NCI-H69 (cell line): ENCODE results near the gene SH3BP4.
A peak's percentile ranks its signal among the peaks of the same experiment; 100 is the strongest.
"Not testable (repeated sequence)": the region's sequence is repeated elsewhere in the genome, so short reads cannot be mapped to it uniquely, and the experiment has no call there.

Experiments used
- DNase-seq: peaks from one replicate; lab custom pipeline; 2025; lab: John Stamatoyannopoulos, UW

The SH3BP4 gene

DNA sequence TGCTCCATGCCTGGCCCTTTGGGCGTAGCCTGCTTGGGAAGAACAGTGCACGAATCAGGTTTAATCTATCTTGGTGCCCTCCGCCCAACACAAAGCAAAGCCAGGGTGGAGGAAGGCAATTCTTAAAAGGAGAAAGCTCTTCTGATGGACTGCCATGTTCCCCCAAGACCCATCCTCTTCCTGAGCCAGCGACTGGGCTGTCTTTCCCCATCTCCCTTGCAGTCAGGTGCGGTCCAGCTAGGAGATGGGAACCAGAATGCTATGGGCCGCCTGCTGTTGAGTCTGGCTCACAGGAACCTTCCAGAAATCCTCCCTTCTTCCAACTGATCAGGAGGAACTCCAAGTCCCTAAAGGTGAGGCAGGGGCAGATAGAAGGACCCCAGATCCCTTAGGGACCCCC, 105.0 kb downstream of the SH3BP4 start:
- no peak for DNase-seq

DNA sequence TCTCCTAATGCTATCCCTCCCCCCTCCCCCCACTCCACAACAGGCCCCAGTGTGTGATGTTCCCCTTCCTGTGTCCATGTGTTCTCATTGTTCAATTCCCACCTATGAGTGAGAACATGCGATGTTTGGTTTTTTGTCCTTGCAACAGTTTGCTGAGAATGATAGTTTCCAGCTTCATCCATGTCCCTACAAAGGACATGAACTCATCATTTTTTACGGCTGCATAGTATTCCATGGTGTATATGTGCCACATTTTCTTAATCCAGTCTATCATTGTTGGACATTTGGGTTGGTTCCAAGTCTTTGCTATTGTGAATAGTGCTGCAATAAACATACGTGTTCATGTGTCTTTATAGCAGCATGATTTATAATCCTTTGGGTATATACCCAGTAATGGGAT, 105.8 kb downstream of the SH3BP4 start:
- DNase-seq, result not testable (repeated sequence)

DNA sequence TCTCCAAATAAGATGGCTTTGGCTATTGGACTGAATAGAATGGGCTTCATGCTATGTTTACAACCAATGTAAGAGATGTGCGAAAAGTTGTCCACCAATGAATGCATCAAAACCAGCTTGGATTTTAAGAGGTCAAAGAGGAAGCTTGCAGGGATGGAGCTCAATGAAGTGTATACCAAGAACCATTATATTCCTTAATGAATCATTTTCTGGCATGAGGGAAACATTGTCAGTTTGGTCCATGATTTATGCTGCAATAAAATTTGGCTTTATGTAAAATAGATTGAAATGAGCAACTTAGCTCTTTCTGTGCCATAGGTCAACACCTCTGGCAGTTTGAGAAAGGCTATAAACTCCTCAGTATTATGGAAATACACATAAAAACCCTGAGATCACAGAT, 107.3 kb downstream of the SH3BP4 start:
- DNase-seq, result peak; percentile 29

DNA sequence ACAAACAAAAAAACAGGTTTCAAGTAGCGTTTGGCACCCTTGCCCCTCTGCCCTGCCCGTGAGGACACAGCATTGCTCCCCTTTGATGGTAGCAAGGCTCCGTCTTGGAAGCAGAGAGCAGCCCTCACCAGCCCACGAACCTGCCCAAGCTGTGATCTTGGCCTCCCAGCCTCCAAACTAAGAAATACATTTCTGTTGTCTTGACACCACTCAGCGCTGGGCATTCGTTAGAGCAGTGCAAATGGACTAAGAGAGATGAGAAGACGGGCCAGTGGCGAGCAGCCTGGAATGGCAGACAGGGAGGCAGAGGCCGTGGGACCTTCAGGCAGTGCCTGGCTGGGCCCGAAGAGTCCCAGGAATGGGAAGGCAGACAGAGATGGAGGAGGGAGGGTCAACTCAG, 109.8 kb downstream of the SH3BP4 start:
- no peak for DNase-seq

DNA sequence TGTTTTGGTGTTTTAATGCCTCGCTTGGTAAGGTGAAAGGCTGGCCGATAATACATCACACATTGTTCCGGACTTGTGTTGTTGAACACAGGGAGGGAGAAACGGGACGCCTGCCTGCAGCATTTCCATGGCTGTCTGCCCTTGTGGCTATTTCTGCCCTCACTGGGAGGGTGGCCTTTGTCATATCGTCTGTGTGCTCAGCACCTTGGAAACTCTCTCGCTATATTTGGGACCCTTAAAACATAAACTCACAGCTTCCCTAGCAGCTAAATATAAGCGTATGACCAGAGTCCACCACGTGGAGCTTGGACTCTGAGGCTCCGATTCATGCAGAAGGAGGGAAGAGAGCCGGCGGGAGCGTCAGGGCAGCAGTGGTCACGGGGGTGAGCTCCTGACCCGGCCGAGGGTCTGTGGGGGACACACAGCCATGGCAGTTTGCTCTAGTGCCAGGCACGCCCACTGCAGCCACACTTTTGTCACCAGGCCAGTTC, 111.7 kb downstream of the SH3BP4 start:
- no peak for DNase-seq

DNA sequence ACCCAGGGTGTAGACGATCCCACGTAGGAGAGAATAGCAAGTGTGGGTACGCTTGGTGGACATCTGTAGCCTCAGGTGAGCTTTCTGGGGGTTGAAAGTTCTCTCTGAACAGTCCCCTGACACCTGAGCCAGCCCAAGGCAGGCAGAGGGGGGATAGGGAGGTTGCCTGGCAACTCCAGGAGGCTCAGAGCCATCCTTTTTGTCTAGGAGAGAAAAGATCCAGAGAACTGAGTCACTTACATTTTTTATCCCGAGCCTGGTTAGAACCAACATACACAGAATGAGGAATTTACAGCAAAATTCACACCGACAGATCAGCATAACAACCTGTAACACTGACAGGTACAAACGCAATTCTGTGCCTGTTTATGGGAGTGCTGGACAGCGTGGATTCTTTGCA, 113.2 kb downstream of the SH3BP4 start:
- peak; percentile 2 for DNase-seq

DNA sequence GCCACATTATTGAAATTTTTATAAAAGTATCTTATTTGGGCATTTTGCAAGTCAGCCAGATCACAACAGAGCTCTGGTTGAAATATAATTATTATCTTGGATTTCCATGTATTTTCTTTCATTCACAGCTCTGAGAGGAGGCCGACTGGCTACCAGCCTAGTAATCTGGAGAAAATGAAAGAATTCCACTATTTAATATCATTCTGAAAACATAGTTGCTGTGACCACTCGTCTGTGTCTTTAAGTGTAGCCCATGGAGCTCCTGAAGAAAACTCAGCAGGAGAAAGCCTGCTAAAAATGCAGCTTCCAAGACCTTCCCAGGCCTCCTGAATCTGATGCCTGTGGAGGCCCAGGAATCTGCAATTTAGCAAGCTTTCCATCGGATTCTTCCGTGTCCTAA, 114.7 kb downstream of the SH3BP4 start:
- peak; percentile 48 for DNase-seq

DNA sequence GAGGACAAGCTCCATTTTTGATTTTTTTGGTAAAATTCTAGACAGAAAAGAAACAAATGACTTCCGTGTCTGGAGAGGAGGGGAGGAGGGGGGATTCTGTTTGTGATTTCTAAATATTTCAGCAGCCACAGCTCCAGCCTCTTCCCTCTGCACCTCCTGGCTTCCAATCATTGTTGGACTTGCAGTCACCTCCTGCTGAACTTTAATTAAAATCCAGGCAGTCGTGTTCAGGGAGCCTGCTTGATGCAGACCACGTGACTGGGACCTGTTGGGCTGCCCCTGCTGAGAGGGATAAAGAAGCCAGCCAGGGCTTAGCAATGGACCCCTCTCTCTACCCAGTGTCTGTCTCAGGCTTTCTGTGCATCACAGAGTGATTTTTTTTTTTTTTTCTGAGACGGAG, 115.1 kb downstream of the SH3BP4 start:
- peak; percentile 76 for DNase-seq

DNA sequence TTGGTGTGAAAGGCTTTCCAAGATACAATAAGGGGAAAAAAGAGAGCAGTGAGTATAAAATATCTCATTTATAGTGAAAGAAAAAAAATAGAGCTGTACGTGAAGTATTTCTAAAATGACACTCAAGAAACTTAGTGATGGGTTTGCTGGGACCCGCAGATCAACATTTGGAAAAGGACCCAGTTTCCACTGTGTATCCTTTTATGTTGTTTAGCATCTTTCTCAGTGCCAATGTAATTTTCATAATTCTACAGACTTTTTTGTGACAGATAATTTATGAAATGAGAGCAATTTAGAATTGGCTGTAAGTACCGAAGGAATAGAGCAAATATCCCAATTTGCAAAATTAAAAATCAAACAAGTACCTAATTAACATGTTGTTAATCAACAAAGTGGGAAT, 116.9 kb downstream of the SH3BP4 start:
- DNase-seq, result no peak

DNA sequence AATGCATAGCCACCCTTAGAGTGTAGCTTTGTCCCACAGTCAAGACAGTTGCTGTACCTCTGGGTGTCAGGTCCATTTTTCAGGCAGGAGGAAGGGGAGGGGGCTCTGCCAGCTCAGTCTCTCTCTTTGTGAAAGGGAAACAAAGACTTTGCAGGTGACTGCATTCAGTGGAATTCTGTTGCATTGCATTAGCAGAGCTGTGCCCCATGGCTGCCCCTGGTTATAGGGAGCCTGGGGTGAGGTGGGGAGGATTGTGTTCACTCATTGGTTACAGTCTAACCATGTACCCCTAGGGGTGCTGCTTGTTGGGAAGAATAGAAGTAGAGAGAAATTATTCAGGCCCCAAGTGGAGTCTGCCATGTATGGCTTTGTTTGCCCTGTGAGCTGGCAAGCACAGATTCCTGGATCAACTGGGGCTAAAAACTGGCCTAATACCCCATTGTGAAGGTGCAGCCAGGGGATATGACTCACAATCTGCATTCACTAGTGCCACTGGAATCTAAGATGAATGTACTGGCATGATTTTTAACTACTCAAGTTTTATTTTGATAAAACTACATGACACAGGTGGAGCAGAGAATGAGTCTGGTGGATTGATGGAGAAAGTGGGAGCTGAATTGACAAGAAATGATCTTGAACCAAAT, 118.4 kb downstream of the SH3BP4 start:
- peak; percentile 12 for DNase-seq

DNA sequence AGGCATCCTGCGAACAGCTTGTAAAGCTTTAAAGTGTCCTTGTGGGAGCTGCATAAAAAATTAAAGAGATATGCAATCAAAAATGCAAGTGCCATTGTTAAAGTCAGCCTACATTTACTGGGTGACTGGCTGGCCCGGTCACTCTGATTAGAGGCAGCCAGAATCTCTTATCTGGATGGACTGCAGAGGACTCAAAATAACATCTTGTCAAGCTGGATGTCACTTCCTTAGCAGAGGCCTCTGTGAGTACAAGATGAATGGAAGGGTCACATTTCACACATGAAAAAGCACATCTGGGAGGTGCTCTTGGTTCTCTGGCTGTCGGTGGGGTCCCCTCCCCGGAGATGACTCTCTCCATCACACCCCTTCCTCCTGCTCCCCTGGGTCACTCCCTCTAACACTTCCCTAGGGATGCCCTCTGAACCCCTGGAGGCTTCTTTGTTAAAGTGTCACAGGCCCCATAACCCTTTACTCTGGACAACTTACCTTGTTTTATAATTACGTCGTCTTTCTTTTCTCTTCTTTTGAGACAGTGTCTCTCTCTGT, 122.1 kb downstream of the SH3BP4 start:
- no peak for DNase-seq

DNA sequence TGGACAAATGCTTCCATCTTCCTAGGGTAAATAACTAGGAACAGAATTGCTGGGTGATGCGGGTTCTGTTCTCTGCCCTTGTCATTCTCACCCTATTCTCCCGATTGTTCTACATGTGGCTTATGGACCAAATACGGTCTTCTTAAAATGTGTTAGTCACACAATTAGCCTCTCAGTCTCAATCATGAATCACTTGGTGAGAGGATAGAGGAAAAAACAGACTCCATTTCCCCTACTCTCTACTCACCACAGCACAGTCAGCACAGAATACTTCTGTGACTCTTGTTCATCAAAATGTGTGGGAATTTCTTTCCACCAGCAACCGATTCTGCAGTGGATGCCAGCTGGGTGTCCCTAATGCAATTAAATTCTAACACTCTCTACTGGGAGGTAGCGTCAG, 125.2 kb downstream of the SH3BP4 start:
- no peak for DNase-seq

DNA sequence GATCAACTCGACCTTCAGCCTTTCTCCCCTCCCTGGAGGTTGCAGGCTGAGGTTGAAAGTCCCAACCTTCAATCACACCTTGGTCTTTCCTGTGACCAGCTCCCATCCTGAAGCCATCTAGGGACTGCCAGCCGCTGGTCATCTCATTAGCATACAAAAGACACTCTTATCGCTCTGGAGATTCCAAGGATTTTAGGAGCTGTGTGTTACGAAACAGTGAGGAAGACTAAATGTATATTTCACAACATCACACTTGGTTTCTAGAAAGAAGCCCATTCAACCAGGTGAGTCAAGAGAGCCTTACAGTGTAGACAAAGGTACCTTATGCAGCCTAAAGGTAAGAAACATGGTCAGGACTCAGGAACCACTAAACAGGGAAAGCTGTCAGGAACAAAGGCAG, 126.4 kb downstream of the SH3BP4 start:
- no peak for DNase-seq

DNA sequence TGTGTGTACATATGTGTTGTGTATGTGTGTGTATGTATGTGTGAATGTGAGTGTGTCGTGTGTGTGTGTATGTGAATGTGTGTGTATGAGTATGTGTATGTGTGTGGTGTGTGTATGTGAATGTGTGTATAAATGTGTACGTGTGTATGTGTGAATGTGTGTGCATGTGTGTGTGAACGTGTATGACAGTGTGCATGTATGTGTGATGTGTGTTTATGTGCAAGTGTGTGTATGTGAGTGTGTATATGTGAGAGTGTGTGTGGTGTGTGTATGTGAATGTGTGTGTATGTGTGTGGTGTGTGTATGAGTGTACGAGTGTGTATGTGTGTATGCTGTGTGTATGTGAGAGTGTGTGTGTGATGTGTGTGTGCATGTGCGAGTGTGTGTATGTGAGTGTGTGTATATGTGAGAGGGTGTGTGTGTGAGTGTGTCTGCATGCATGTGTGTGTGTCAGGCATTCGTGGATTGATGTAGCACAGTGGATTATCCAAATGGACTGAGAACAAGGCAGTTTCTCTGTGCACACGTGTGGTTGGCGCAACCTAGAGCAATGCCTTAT, 127.2 kb downstream of the SH3BP4 start:
- DNase-seq, result no peak

DNA sequence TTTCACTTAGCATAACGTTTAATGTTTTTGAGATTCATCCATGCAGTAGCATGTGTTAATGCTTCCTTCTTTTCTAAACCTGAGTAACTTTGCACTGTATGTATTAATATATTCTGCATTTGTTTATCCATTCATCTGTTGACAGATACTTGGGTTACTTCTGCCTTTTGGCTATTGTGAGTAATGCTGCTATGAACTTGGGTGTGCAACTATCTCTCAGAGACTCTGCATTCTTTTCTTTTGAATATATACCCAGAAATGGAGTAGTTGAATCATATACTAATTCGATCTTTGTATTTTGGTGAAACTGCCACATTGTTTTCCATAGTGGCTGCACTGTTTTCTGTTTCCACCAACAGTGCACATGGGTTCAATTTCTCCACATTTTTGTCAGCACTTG, 128.3 kb downstream of the SH3BP4 start:
- no peak for DNase-seq

DNA sequence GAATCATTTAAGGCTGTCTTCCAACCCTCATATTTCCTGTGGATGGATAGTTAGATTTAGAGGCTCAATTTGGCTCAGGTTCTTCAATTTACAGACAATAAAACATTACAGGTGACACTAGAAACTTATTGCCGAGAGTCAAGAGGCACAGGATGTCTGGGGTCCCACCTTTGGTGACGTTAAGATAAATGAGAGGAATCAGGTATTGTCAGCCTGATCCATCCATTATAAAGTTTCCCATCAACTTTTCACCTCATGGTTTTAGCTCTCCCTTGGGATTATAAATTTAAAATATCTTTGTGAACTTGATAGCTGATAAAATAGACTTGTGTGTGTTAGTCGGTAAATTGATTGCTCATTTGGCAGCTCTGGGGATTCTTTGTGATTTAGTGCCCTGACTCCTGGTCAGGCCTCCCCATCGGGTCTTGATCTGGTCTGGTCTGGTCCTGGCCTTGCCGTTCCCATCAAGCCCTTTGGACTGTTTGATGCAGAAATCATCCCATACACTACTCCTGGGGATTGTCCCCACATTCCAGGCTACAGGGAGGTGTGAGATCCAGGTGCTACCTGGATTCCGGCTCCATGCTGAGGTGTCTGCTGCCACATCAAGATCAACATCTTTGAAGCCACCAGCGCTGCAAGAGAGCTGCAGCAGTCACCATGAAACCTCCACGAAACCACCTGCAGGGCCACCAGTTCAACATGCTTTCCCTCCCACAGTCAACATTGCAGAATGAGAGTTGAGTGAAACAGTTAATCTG, 130.9 kb downstream of the SH3BP4 start:
- DNase-seq, result no peak

DNA sequence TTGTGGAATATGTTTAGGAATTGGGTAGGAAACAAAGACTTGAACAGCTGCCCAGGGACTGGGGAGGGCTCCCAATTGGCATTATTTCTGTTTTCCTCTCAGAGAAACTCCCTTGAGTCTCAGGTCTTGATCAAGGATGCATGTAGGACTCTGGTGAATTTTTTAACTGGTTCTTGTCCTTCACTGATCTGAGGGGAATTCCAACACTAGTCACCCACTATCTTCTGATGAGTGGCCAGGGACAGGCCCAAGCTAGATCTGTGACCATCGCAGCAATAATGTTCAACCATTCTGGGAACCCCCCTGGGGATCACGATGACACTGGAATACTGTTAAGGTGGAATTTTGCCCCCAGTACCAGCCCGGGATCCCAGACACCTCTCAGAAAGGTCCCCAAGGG, 132.0 kb downstream of the SH3BP4 start:
- DNase-seq, result no peak

DNA sequence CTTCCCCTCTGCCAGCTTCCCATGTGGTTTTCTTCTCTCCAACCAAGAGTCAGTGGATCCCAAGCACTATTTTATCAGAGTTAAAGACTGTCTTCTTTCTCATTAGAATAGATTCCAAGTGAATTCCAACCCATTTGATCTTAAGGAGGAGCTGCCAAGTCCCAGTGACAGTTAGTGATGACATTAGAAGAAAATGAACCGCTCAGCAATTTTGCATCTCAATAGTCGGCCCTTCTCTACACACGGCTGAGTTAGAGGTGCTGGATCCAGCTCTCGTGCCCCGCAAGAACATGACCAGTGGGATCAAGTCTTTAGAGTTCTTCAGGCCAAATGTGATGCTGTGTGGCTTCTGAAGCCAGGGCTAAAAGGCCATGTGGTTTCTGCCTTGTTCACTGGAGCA, 132.6 kb downstream of the SH3BP4 start:
- DNase-seq, result no peak

DNA sequence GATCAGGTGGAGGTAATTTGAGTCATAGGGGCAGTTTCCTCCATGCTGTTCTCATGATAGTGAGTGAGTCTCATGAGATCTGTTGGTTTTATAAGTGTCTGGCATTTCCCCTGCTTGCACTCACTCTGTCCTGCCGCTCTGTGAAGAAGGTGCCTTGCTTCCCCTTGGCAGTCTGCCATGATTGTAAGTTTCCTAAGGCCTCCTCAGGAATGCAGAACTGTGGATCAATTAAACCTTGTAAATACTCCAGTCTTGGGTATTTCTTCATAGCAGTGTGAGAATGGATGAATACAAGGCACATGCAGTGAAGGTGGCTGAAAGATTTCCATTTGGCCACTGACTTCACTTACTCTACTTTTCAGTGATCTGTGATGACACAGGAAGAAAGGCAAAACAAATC, 133.7 kb downstream of the SH3BP4 start:
- DNase-seq, result no peak

DNA sequence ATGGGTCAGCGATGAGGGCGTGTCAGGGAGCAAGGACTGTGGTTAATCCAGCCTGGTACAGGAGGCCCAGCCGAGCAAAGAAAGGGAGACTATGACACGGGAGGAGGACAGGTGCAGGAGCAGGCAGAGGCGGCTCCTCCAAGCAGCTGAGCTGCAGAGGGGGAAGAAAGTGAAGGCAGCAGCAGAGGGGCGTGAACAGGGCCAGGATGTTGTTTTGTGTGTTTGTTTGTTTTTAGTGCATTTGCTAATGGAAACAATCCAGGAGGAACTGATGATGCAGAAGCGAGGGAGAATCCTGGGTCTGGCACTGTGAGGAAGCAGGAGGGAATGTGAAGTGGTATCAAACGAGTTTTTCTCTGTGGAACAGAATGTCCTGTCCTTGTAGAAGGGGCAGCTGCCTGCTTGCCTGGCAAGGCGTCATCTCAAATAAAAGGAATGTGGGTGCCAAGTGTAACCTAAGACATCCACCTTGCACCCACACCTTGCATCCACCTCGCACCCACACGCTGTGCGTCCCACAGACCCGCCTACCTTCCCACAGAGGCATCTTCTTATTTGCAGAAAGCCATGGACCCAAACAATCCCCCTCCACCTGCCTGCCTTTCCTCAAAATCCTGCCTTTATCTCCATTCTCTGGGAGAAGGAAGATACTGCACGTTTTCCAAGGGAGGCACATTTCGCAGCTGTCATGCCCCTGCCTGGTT, 134.8 kb downstream of the SH3BP4 start:
- DNase-seq, result no peak

DNA sequence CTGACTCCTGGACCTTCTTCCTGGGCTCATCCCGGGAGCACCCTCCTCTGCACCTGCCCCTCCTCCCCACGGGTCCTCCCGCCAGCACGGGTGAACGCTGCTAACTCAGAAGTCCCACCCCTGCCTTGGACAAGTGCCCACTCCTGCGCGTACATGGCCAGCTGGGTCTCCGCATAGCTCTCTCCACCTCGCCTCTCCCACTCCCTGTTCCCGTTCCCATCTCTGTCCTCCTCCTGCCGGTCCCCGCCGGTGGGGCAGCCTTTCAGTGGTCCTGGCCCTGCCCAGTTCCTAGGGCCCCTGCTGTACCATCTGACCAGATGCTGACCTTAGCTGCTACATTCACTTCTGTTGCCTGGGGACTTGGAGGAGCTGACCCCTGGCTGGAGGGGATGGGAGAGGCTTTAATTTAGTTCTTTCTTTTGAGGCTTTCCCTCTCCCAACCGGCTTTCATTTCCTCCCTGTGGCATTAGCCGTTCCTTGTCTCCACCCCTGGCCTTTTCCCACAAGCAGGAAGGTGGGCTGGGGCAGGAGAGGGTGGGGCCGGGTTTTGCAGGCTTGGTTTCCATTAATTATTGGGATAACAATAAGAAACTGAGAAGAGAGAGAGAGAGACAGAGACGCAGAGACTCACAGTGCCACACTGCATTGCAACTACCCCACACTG, 136.1 kb downstream of the SH3BP4 start:
- peak; percentile 55 for DNase-seq

DNA sequence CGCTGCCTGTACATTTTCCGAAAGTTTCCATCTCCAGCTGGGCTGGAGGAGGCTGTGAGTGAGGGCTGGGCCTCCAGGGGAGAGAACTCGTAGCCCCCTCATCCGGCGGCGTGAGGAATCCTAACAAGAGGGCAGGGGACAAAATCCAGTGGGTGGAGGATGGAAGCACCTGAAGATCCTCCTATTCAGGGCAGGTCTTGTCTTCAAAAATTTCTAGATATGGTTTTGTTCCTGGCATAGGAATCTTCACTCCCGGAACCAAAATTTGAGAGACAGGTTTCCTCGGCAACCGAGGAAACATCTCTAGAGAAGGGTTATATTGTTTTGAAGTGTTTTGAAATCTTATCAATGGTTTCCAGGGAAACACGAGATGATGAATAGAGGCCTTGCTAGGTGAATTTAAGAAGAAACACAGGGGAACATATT, 136.7 kb downstream of the SH3BP4 start:
- no peak for DNase-seq
